ENCODE measurements around the gene RFWD3. TPM values are rescaled to one million over a fixed set of nuclear protein-coding genes. Genes with fewer than 3 reads are reported as not detected.

RFWD3 gene
- total RNA-seq, 1 donor from 2014 or later, result 55.7 TPM

DNA sequence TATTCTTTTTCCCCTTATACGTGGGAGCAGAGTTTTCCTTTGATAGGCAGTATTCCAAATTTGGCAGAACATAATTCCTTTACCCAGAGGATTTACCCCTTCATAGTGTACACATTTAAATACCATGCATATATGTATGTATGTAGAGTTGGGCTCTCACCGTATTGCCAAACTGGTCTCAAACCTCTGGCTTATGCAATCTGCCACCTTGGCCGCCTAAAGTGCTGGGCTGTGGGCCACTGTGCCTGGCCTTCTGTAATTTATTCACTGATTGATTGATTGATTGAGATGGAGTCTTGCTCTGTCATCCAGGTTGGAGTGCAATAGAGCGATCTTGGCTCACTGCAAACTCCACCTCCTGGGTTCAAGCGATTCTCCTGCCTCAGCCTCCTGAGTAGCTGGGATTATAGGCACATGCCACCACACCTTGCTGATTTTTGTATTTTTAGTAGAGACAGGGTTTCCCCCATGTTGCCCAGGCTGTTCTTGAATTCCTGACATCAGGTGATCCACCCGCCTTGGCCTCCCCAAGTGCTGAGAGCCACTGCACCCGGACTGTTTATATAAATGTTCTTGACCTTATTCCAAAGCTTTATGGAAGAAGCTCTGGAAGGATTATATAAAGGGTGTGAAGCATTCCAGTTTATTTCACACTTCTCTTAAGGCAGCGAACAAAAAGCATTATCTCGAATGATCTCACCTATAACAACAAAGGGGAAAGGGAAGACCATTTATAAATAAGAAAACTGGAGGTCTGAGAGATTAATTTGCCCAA, 74.6 kb downstream of the RFWD3 start:
- no peak overlapping the region for H3K27ac Mint-ChIP-seq
- Histone ChIP-seq H3K27me3 (no peaks in the 10 kb centered on the region), H3K9ac (no peak overlapping the region), H3K36me3 (no peaks in the 10 kb centered on the region), H3K4me2 (no peak overlapping the region), H3K27ac (no peak overlapping the region), H2AFZ (replicated peaks) (no peak overlapping the region), H3K9me3 (ENCODE audit: low read depth) (no peaks in the 10 kb centered on the region), H4K20me1 (ENCODE audit: low read depth) (peaks cover 15% of the 10 kb centered on the region), H3K4me1 (no peaks in the 10 kb centered on the region), H3F3A (ENCODE audit: low read depth) (no peaks in the 10 kb centered on the region), H3K79me2 (ENCODE audit: low read depth) (peaks cover 98% of the 10 kb centered on the region), H3K4me3 (no peak overlapping the region)
- peaks cover 2% of the 10 kb centered on the region for H3K9me3 Mint-ChIP-seq
- peaks cover 2% of the 10 kb centered on the region for H3K4me1 Mint-ChIP-seq
- TF ChIP-seq, protein P1, sequence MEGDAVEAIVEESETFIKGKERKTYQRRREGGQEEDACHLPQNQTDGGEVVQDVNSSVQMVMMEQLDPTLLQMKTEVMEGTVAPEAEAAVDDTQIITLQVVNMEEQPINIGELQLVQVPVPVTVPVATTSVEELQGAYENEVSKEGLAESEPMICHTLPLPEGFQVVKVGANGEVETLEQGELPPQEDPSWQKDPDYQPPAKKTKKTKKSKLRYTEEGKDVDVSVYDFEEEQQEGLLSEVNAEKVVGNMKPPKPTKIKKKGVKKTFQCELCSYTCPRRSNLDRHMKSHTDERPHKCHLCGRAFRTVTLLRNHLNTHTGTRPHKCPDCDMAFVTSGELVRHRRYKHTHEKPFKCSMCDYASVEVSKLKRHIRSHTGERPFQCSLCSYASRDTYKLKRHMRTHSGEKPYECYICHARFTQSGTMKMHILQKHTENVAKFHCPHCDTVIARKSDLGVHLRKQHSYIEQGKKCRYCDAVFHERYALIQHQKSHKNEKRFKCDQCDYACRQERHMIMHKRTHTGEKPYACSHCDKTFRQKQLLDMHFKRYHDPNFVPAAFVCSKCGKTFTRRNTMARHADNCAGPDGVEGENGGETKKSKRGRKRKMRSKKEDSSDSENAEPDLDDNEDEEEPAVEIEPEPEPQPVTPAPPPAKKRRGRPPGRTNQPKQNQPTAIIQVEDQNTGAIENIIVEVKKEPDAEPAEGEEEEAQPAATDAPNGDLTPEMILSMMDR (IDR thresholded peaks at IDR 0.05), result no peak
- TF ChIP-seq EZH2 (IDR thresholded peaks at IDR 0.05), result no peak
- TF ChIP-seq EZH2phosphoT487 (IDR thresholded peaks at IDR 0.05), result no peak
- peaks cover 25% of the 10 kb centered on the region for H3K36me3 Mint-ChIP-seq
- H3K4me3 Mint-ChIP-seq, result no peak overlapping the region
- DNase-seq (ENCODE audit: low spot score), result no peak
- H3K27me3 Mint-ChIP-seq (ENCODE audit: insufficient read depth, low read depth), result no peaks in the 10 kb centered on the region

DNA sequence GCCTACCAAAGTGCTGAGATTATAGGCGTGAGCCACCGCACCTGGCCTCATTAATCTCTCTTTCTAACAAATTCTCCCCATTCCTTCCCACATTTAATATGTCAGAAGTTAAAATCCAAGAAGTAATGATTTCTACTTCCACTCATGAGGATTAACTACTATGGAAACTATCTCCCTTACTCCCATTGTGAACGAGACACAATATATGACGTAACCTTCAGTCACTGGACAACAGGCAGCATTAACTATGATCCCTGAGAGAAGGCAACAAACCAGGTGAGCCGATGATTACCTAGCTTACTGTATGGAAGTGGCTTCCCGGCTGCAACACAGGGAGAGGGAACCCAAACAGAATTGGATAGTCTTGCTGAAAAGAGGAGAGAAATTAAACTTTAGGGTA, 79.7 kb downstream of the RFWD3 start:
- H3K36me3 Mint-ChIP-seq, result peaks cover 22% of the 10 kb centered on the region
- Histone ChIP-seq H4K20me1 (ENCODE audit: low read depth) (peaks cover 19% of the 10 kb centered on the region), H2AFZ (replicated peaks) (no peak overlapping the region), H3F3A (ENCODE audit: low read depth) (no peaks in the 10 kb centered on the region), H3K4me3 (no peak overlapping the region), H3K4me1 (no peaks in the 10 kb centered on the region), H3K27ac (no peak overlapping the region), H3K27me3 (no peaks in the 10 kb centered on the region), H3K4me2 (no peak overlapping the region), H3K9ac (no peak overlapping the region), H3K79me2 (ENCODE audit: low read depth) (peaks cover 98% of the 10 kb centered on the region), H3K36me3 (no peaks in the 10 kb centered on the region), H3K9me3 (ENCODE audit: low read depth) (no peaks in the 10 kb centered on the region)
- H3K4me3 Mint-ChIP-seq, result no peak overlapping the region
- peaks cover 5% of the 10 kb centered on the region for H3K4me1 Mint-ChIP-seq
- H3K9me3 Mint-ChIP-seq, result no peaks in the 10 kb centered on the region
- no peak overlapping the region for H3K27ac Mint-ChIP-seq
- DNase-seq (ENCODE audit: low spot score), result no peak
- TF ChIP-seq EZH2 (IDR thresholded peaks at IDR 0.05) (no peak), EZH2phosphoT487 (IDR thresholded peaks at IDR 0.05) (no peak)
- TF ChIP-seq, protein P1 (IDR thresholded peaks at IDR 0.05), result no peak
- no peaks in the 10 kb centered on the region for H3K27me3 Mint-ChIP-seq (ENCODE audit: insufficient read depth, low read depth)

DNA sequence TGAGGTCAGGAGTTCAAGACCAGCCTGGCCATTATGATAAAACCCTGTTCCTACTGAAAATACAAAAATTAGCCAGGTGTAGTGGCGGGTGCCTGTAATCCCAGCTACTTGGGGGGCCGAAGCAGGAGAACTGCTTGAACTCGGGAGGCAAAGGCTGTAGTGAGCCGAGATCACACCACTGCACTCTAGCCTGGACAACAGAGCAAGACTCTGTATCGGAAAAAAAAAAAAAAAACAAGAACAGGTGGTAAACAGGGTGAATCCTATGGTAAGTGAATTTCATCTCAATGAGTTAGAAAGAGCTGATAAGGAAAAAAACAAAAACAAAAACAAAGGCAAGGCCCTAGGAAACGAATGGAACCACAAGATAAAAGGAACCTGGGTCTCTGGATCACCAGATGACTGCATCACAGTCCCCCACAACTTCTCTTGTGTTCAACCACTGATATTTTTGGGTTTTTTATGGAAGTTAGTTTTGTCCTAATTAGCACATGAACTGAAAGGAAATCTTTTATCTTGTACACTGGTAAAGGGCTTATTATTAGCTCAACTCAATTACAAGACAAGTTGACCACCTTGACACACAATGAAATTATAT, 80.7 kb downstream of the RFWD3 start:
- Histone ChIP-seq H3K9me3 (ENCODE audit: low read depth) (no peaks in the 10 kb centered on the region), H3K79me2 (ENCODE audit: low read depth) (peaks cover 98% of the 10 kb centered on the region), H3F3A (ENCODE audit: low read depth) (no peaks in the 10 kb centered on the region), H3K4me2 (no peak overlapping the region), H4K20me1 (ENCODE audit: low read depth) (peaks cover 28% of the 10 kb centered on the region), H3K4me3 (no peak overlapping the region), H2AFZ (replicated peaks) (no peak overlapping the region), H3K36me3 (no peaks in the 10 kb centered on the region), H3K9ac (no peak overlapping the region), H3K27me3 (no peaks in the 10 kb centered on the region), H3K4me1 (no peaks in the 10 kb centered on the region), H3K27ac (no peak overlapping the region)
- Mint-ChIP-seq H3K9me3 (no peaks in the 10 kb centered on the region), H3K4me1 (peaks cover 5% of the 10 kb centered on the region), H3K36me3 (peaks cover 22% of the 10 kb centered on the region), H3K4me3 (no peak overlapping the region), H3K27me3 (ENCODE audit: insufficient read depth, low read depth) (no peaks in the 10 kb centered on the region), H3K27ac (no peak overlapping the region)
- TF ChIP-seq EZH2phosphoT487 (IDR thresholded peaks at IDR 0.05) (no peak), EZH2 (IDR thresholded peaks at IDR 0.05) (no peak)
- DNase-seq (ENCODE audit: low spot score), result no peak
